Measurements from ENCODE around the gene FRMD5. TPM values are rescaled to one million over a fixed set of nuclear protein-coding genes. Genes with fewer than 3 reads are reported as not detected.

FRMD5 gene
- total and polyA plus RNA-seq, 5 donors, result 20.8 to 88.6 (median 44.6) TPM

- no peak for ATAC-seq
- Histone ChIP-seq H3K9me3 (ENCODE audit: control insufficient read depth, low read length) (no peaks in the 10 kb centered on the region), H3K27me3 (ENCODE audit: control insufficient read depth, insufficient read depth) (no peaks in the 10 kb centered on the region), H3K4me3 (ENCODE audit: low read length) (no peak overlapping the region), H3K4me1 (ENCODE audit: control insufficient read depth, insufficient read depth, low read length) (no peaks in the 10 kb centered on the region), H3K27ac (ENCODE audit: low read length) (no peak overlapping the region)
- WGBS, result 94% methylated on average over 1 of the region's 1 CpG
- no peak for DNase-seq
- intact Hi-C loops (cut with DNase I), result loop anchor here (5.0 to 10.0 kb wide), 2 partner anchors 165 to 167 kb away; no protein-coding TSS in a partner anchor
These were observed 125.6 kb downstream of the FRMD5 start for GRCh38 chr15:44069489-44069888.

- H3K9me3 ChIP-seq (ENCODE audit: control insufficient read depth, low read length), result no peaks in the 10 kb centered on the region
- no peak overlapping the region for H3K4me3 ChIP-seq (ENCODE audit: low read length)
- 64% methylated on average over 2 of the region's 2 CpGs for WGBS
- intact Hi-C loops (cut with DNase I), result loop anchor here (5.0 to 10.0 kb wide), 2 partner anchors 164 to 166 kb away; no protein-coding TSS in a partner anchor
- no peak for DNase-seq
- no peak for ATAC-seq
- no peaks in the 10 kb centered on the region for H3K4me1 ChIP-seq (ENCODE audit: control insufficient read depth, insufficient read depth, low read length)
- H3K27me3 ChIP-seq (ENCODE audit: control insufficient read depth, insufficient read depth), result no peaks in the 10 kb centered on the region
- H3K27ac ChIP-seq (ENCODE audit: low read length), result no peak overlapping the region
These were observed 126.7 kb downstream of the FRMD5 start for GRCh38 chr15:44068347-44068746.

DNA sequence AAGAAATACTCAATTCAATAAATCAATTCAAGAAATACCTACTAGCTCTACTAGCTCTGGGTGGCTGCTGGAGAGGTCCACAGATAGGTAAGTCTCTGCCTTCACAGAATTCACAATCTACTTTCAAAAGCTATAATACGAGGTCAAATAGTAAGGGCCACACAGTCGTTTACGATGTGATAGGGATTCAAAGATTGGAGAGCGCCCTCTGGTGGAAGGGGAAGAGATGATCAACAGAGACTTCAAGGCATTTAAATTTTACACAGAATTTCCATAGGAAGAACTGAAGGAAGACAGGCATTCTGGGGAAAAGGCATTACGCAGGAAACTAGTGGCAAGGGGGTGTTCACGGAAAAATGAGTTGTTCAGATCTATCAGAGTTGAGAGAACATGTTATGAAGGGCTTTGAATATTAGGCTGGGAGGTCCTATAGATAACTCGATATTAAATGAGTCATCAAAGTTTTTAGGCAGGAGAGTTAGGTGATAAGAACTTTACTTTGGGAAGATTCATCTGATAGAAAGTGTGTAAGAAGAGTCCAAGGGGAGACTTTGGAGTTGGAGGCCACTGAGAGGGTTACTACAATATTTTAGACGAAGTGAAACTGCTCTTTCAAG is 128.8 kb downstream of the FRMD5 start:
- DNase-seq (peak in 1 of 3 donors; percentile 18), ATAC-seq (peak in 1 of 2 donors; percentile 58)
- Histone ChIP-seq H3K9me3 (ENCODE audit: control insufficient read depth, low read length) (no peaks in the 10 kb centered on the region), H3K4me1 (ENCODE audit: control insufficient read depth, insufficient read depth, low read length) (no peaks in the 10 kb centered on the region), H3K4me3 (ENCODE audit: low read length) (no peak overlapping the region), H3K27ac (ENCODE audit: low read length) (no peak overlapping the region), H3K27me3 (ENCODE audit: control insufficient read depth, insufficient read depth) (no peaks in the 10 kb centered on the region)
- WGBS, result 28% methylated on average over 8 of the region's 8 CpGs
- intact Hi-C loops (cut with DNase I), result loop anchor here (5.0 to 10.0 kb wide), 2 partner anchors 162 to 164 kb away; no protein-coding TSS in a partner anchor

DNA sequence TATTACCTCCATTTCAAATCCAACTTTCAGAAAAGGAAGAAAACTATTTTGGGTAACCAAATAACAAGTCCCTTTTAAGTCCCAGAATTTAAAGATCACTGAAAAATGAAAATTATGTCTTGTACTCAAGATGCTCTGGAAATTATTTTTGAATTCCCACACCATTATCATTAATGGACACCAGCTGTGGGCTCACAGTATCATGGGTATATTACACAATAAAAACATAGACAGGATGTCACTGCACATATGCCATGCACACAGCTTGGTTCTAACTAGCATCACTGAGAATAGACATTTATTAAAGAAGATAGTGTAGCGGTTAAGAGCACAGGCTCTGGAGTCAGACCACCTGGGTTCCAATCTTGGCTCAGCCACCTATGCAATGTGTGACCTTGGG is 130.4 kb downstream of the FRMD5 start:
- no peak overlapping the region for H3K27ac ChIP-seq (ENCODE audit: low read length)
- DNase-seq (no peak), ATAC-seq (no peak)
- intact Hi-C loops (cut with DNase I), result loop anchor here (5.0 to 10.0 kb wide), 2 partner anchors 160 to 162 kb away; no protein-coding TSS in a partner anchor
- no peaks in the 10 kb centered on the region for H3K9me3 ChIP-seq (ENCODE audit: control insufficient read depth, low read length)
- H3K4me3 ChIP-seq (ENCODE audit: low read length), result no peak overlapping the region
- no peaks in the 10 kb centered on the region for H3K27me3 ChIP-seq (ENCODE audit: control insufficient read depth, insufficient read depth)
- 76% methylated on average over 1 of the region's 1 CpG for WGBS
- H3K4me1 ChIP-seq (ENCODE audit: control insufficient read depth, insufficient read depth, low read length), result no peaks in the 10 kb centered on the region

- peaks cover 2% of the 10 kb centered on the region for H3K4me1 ChIP-seq (ENCODE audit: control insufficient read depth, insufficient read depth, low read length)
- no peak overlapping the region for H3K4me3 ChIP-seq (ENCODE audit: low read length)
- ATAC-seq (no peak), DNase-seq (no peak)
- H3K27ac ChIP-seq (ENCODE audit: low read length), result no peak overlapping the region
- no peaks in the 10 kb centered on the region for H3K9me3 ChIP-seq (ENCODE audit: control insufficient read depth, low read length)
- H3K27me3 ChIP-seq (ENCODE audit: control insufficient read depth, insufficient read depth), result no peaks in the 10 kb centered on the region
- 77% methylated on average over 2 of the region's 2 CpGs for WGBS
- intact Hi-C loops (cut with DNase I), result no loop called here
These were observed 136.9 kb downstream of the FRMD5 start for GRCh38 chr15:44058126-44058525.

- Histone ChIP-seq H3K4me1 (ENCODE audit: control insufficient read depth, insufficient read depth, low read length) (no peaks in the 10 kb centered on the region), H3K4me3 (ENCODE audit: low read length) (no peak overlapping the region), H3K27ac (ENCODE audit: low read length) (no peak overlapping the region), H3K9me3 (ENCODE audit: control insufficient read depth, low read length) (no peaks in the 10 kb centered on the region), H3K27me3 (ENCODE audit: control insufficient read depth, insufficient read depth) (no peaks in the 10 kb centered on the region)
- intact Hi-C loops (cut with DNase I), result no loop called here
- DNase-seq (no peak), ATAC-seq (no peak)
These were observed 149.4 kb downstream of the FRMD5 start for GRCh38 chr15:44045661-44046060.

DNA sequence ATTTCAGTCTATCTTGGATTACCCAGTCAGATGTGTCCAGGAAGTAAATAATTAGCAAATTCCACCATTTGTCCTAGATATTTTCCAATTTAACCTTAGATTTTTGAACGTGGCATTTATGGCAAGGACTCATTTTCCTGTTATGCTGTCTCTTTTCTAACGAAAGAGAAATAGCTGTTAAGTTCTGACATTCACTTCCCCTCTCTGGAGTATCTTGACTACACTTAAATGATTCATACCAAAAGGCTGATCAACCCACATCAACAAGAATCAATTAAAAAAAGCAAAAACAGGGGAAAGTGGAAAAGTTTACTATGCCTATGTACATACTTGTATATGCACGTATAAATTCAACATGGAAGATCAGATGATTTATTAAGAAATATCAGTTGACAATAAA is 149.9 kb downstream of the FRMD5 start:
- no peaks in the 10 kb centered on the region for H3K4me1 ChIP-seq (ENCODE audit: control insufficient read depth, insufficient read depth, low read length)
- no peaks in the 10 kb centered on the region for H3K9me3 ChIP-seq (ENCODE audit: control insufficient read depth, low read length)
- intact Hi-C loops (cut with DNase I), result no loop called here
- ATAC-seq (no peak), DNase-seq (no peak)
- H3K27me3 ChIP-seq (ENCODE audit: control insufficient read depth, insufficient read depth), result no peaks in the 10 kb centered on the region
- WGBS, result 48% methylated on average over 3 of the region's 3 CpGs
- H3K4me3 ChIP-seq (ENCODE audit: low read length), result no peak overlapping the region
- H3K27ac ChIP-seq (ENCODE audit: low read length), result no peak overlapping the region

DNA sequence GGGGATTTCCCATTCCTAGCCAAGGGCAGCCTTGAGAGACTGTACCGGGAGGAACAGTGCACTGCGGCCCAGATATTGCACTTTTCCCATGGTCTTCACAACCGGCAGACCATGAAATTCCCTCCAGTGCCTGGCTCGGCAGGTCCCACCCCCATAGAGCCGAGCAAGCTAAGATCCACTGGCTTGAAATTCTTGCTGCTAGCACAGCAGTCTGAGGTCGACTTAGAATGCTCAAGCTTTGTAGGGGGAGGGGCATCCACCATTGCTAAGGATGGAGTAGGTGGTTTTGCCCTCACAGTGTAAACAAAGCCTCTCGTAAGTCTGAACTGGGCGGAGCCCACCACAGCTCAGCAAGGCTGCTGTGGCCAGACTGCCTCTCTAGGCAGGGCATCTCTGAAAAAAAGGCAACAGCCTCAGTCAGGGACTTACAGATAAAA is 156.3 kb downstream of the FRMD5 start:
- no peak overlapping the region for H3K27ac ChIP-seq (ENCODE audit: low read length)
- peak in 1 of 3 donors; percentile 41 for DNase-seq
- ATAC-seq, result no peak
- no peak overlapping the region for H3K4me3 ChIP-seq (ENCODE audit: low read length)
- H3K9me3 ChIP-seq (ENCODE audit: control insufficient read depth, low read length), result no peaks in the 10 kb centered on the region
- H3K4me1 ChIP-seq (ENCODE audit: control insufficient read depth, insufficient read depth, low read length), result no peaks in the 10 kb centered on the region
- WGBS, result 41% methylated on average over 8 of the region's 8 CpGs
- intact Hi-C loops (cut with DNase I), result no loop called here
- H3K27me3 ChIP-seq (ENCODE audit: control insufficient read depth, insufficient read depth), result no peaks in the 10 kb centered on the region

GRCh38 chr15:44035781-44036699 is 159.0 kb downstream of the FRMD5 start:
- Histone ChIP-seq H3K4me3 (ENCODE audit: low read length) (no peak overlapping the region), H3K4me1 (ENCODE audit: control insufficient read depth, insufficient read depth, low read length) (no peaks in the 10 kb centered on the region), H3K27ac (ENCODE audit: low read length) (no peak overlapping the region), H3K27me3 (ENCODE audit: control insufficient read depth, insufficient read depth) (no peaks in the 10 kb centered on the region), H3K9me3 (ENCODE audit: control insufficient read depth, low read length) (no peaks in the 10 kb centered on the region)
- DNase-seq (no peak), ATAC-seq (no peak)
- intact Hi-C loops (cut with DNase I), result no loop called here
- WGBS, result 56% methylated on average over 7 of the region's 7 CpGs

- Histone ChIP-seq H3K27ac (ENCODE audit: low read length) (no peak overlapping the region), H3K4me1 (ENCODE audit: control insufficient read depth, insufficient read depth, low read length) (no peaks in the 10 kb centered on the region), H3K4me3 (ENCODE audit: low read length) (no peak overlapping the region), H3K9me3 (ENCODE audit: control insufficient read depth, low read length) (no peaks in the 10 kb centered on the region), H3K27me3 (ENCODE audit: control insufficient read depth, insufficient read depth) (no peaks in the 10 kb centered on the region)
- ATAC-seq (peak; percentile 76 to 79), DNase-seq (peak in 1 of 3 donors; percentile 50)
- intact Hi-C loops (cut with DNase I), result no loop called here
- 38% methylated on average over 3 of the region's 3 CpGs for WGBS
These were observed 160.0 kb downstream of the FRMD5 start for GRCh38 chr15:44034933-44035624.

GRCh38 chr15:44034334-44034733 is 160.7 kb downstream of the FRMD5 start:
- peak; percentile 23 to 35 for ATAC-seq
- intact Hi-C loops (cut with DNase I), result no loop called here
- H3K27me3 ChIP-seq (ENCODE audit: control insufficient read depth, insufficient read depth), result no peaks in the 10 kb centered on the region
- H3K4me1 ChIP-seq (ENCODE audit: control insufficient read depth, insufficient read depth, low read length), result no peaks in the 10 kb centered on the region
- H3K9me3 ChIP-seq (ENCODE audit: control insufficient read depth, low read length), result no peaks in the 10 kb centered on the region
- 65% methylated on average over 2 of the region's 2 CpGs for WGBS
- DNase-seq, result no peak
- no peak overlapping the region for H3K27ac ChIP-seq (ENCODE audit: low read length)
- H3K4me3 ChIP-seq (ENCODE audit: low read length), result no peak overlapping the region

All from right cardiac atrium (tissue), 5 donors.